IMR-90 (cell line): ENCODE measurements around the gene FN1. TPM values are rescaled to one million over a fixed set of nuclear protein-coding genes. Genes with fewer than 3 reads are reported as not detected.
A peak's percentile ranks its signal among the peaks of the same experiment; 100 is the strongest.

ENCODE experiments used
- ATAC-seq: fragments of 200-7000 bp; cut with Tn5 transposase; 2 replicates; pipeline ENCODE4 v1.9.1; 2020; ENCODE audit warnings: low read depth, mild to moderate bottlenecking, moderate library complexity
- BruUV-seq: library from RNA; stranded (reverse); fragments of 400-500 nt; replicated peaks from 2 replicates; lab custom pipeline; 2021; lab: Mats Ljungman, UMichigan
- CTCF ChIA-PET: fragments of 300-600 bp; formaldehyde crosslinking; extraction: SDS; loops from one replicate; lab custom pipeline; 2021; ENCODE audit warnings: antibody characterized with exemption; lab: Yijun Ruan, JAX
- POLR2A ChIA-PET: fragments of 300-600 bp; sonication (Branson Sonifier 250); formaldehyde crosslinking; loops from one replicate; lab custom pipeline; 2022; ENCODE audit warnings: antibody characterized with exemption; ENCODE audit not compliant: unreplicated experiment; lab: Charles Lee
- DNase-seq: peaks from one replicate; pipeline ENCODE4 v3.0.0; 2013
- H2AFZ ChIP-seq: replicated peaks from 2 replicates; pipeline ENCODE3; 2013; ENCODE audit warnings: low read length, mild to moderate bottlenecking; ENCODE audit not compliant: poor library complexity
- H2AK5ac ChIP-seq: 2 replicates; pipeline ENCODE4 v1.6.1; 2013; ENCODE audit warnings: low read depth, low read length, inconsistent platforms
- H2AK9ac ChIP-seq: replicated peaks from 2 replicates; pipeline ENCODE3; 2013; ENCODE audit warnings: mild to moderate bottlenecking, low read depth, low read length, moderate library complexity; ENCODE audit not compliant: poor library complexity
- H2BK120ac ChIP-seq: 2 replicates; pipeline ENCODE4 v1.6.1; 2013; ENCODE audit warnings: low read depth, low read length, inconsistent platforms
- H2BK15ac ChIP-seq: 3 replicates; pipeline ENCODE4 v1.6.1; 2013; ENCODE audit warnings: low read depth, low read length, inconsistent platforms
- H2BK20ac ChIP-seq: 2 replicates; pipeline ENCODE4 v1.6.1; 2013; ENCODE audit warnings: low read depth, mild to moderate bottlenecking, inconsistent platforms, low read length, moderate library complexity
- H2BK5ac ChIP-seq: 2 replicates; pipeline ENCODE4 v1.6.1; 2013; ENCODE audit warnings: mild to moderate bottlenecking, low read depth, low read length, inconsistent platforms; ENCODE audit not compliant: poor library complexity, severe bottlenecking
- H3K14ac ChIP-seq: replicated peaks from 2 replicates; pipeline ENCODE4 v1.6.1; 2013; ENCODE audit warnings: low read depth, low read length, inconsistent platforms
- H3K18ac ChIP-seq: 2 replicates; pipeline ENCODE4 v1.6.1; 2013; ENCODE audit warnings: low read depth, low read length, control low read depth
- H3K23ac ChIP-seq: 2 replicates; pipeline ENCODE4 v1.6.1; 2013; ENCODE audit warnings: low read depth, low read length, inconsistent platforms
- H3K27ac ChIP-seq: 2 replicates; pipeline ENCODE4 v1.5.1; 2013; ENCODE audit warnings: mild to moderate bottlenecking, control low read depth, low read length; ENCODE audit not compliant: insufficient read depth
- H3K27me3 ChIP-seq: 2 replicates; pipeline ENCODE4 v1.6.1; 2013; ENCODE audit warnings: low read length; ENCODE audit not compliant: control insufficient read depth, insufficient read depth
- H3K36me3 ChIP-seq: 2 replicates; pipeline ENCODE4 v1.6.1; 2013; ENCODE audit warnings: low read length, mixed read lengths; ENCODE audit not compliant: control insufficient read depth, insufficient read depth
- H3K4ac ChIP-seq: 2 replicates; pipeline ENCODE4 v1.6.1; 2013; ENCODE audit warnings: low read depth, low read length, inconsistent platforms
- H3K4me1 ChIP-seq: 2 replicates; pipeline ENCODE4 v1.6.1; 2013; ENCODE audit warnings: low read length, mixed read lengths; ENCODE audit not compliant: control insufficient read depth, insufficient read depth
- H3K4me2 ChIP-seq: 2 replicates; pipeline ENCODE4 v1.6.1; 2013; ENCODE audit warnings: low read depth, mild to moderate bottlenecking, control low read depth, low read length, moderate library complexity
- H3K4me3 ChIP-seq: 2 replicates; pipeline ENCODE4 v1.5.1; 2013; ENCODE audit warnings: low read depth, mild to moderate bottlenecking, control low read depth, low read length, moderate library complexity; ENCODE audit not compliant: insufficient read depth
- H3K56ac ChIP-seq: 2 replicates; pipeline ENCODE4 v1.6.1; 2013; ENCODE audit warnings: low read length, inconsistent platforms; ENCODE audit not compliant: insufficient read depth; ENCODE audit errors: extremely low read depth
- H3K79me1 ChIP-seq, 2 experiments: 2 replicates each; pipeline ENCODE4 v1.6.1; 2013; ENCODE audit warnings: low read length in 2 of 2, inconsistent platforms in 1 of 2, low read depth in 1 of 2
- H3K9ac ChIP-seq: 2 replicates; pipeline ENCODE4 v1.6.1; 2013; ENCODE audit warnings: low read depth, low read length, control low read depth
- H3K9me1 ChIP-seq: 2 replicates; pipeline ENCODE4 v1.6.1; 2013; ENCODE audit warnings: low read length, inconsistent platforms; ENCODE audit not compliant: insufficient read depth
- H3K9me3 ChIP-seq: 2 replicates; pipeline ENCODE4 v1.6.1; 2013; ENCODE audit warnings: low read length; ENCODE audit not compliant: control insufficient read depth, insufficient read depth
- H4K20me1 ChIP-seq: 2 replicates; pipeline ENCODE4 v1.6.1; 2013; ENCODE audit warnings: low read length, inconsistent platforms; ENCODE audit not compliant: insufficient read depth
- H4K5ac ChIP-seq: 2 replicates; pipeline ENCODE4 v1.6.1; 2013; ENCODE audit warnings: mild to moderate bottlenecking, low read depth, low read length, control low read depth
- H4K8ac ChIP-seq, 2 experiments: 2 replicates each; pipeline ENCODE4 v1.6.1; 2013; ENCODE audit warnings: low read depth in 2 of 2, low read length in 2 of 2, control low read depth in 1 of 2, inconsistent platforms in 1 of 2
- H4K91ac ChIP-seq: 2 replicates; pipeline ENCODE4 v1.6.1; 2013; ENCODE audit warnings: low read depth, low read length, inconsistent platforms; ENCODE audit not compliant: insufficient read depth
- CEBPB ChIP-seq: IDR thresholded peaks from 2 replicates; pipeline ENCODE4 v1.6.1; 2012; ENCODE audit warnings: low read depth, low read length, improper control_type of control experiment
- CHD1 ChIP-seq: IDR thresholded peaks from 2 replicates; pipeline ENCODE4 v1.6.1; 2012; ENCODE audit warnings: low read depth, low read length, improper control_type of control experiment
- FOS ChIP-seq: fragments of 150-350 bp; IDR thresholded peaks from 2 replicates; pipeline ENCODE4 v1.6.1; 2016; ENCODE audit warnings: low read depth, low read length
- MAZ ChIP-seq: IDR thresholded peaks from 2 replicates; pipeline ENCODE4 v1.6.1; 2012; ENCODE audit warnings: low read depth, mild to moderate bottlenecking, low read length, improper control_type of control experiment, moderate library complexity, borderline replicate concordance
- MXI1 ChIP-seq: IDR thresholded peaks from 2 replicates; pipeline ENCODE4 v1.6.1; 2012; ENCODE audit warnings: low read depth, mild to moderate bottlenecking, low read length, moderate library complexity, borderline replicate concordance
- NFE2L2 ChIP-seq: fragments of 150-350 bp; IDR thresholded peaks from 2 replicates; pipeline ENCODE4 v1.6.1; 2016; ENCODE audit warnings: low read depth, mild to moderate bottlenecking, low read length
- RAD21 ChIP-seq: IDR thresholded peaks from 2 replicates; pipeline ENCODE4 v1.6.1; 2012; ENCODE audit warnings: low read length, improper control_type of control experiment
- RCOR1 ChIP-seq: IDR thresholded peaks from 2 replicates; pipeline ENCODE4 v1.6.1; 2012; ENCODE audit warnings: mild to moderate bottlenecking, low read length, improper control_type of control experiment; ENCODE audit not compliant: insufficient replicate concordance
- SMC3 ChIP-seq: fragments of 150-350 bp; IDR thresholded peaks from 2 replicates; pipeline ENCODE4 v1.6.1; 2016; ENCODE audit warnings: low read depth, mild to moderate bottlenecking, antibody characterized with exemption, low read length, moderate library complexity
- WGBS, 2 experiments: methylation state at CpG; one replicate each; pipeline versions ENCODE4 v1.1.5 to v1.1.7; 2013; ENCODE audit warnings: missing lambda C conversion rate in 2 of 2; ENCODE audit not compliant: insufficient read length in 1 of 2; ENCODE audit errors: extremely low coverage in 2 of 2; 5-methylcytosine and 5-hydroxymethylcytosine counted together
- dilution Hi-C: fragments of 300-500 bp; cut with HindIII; formaldehyde crosslinking; loops from one replicate; pipeline ENCODE4 v1.14.3; 2018; ENCODE audit warnings: low sequenced_read_pairs; ENCODE audit not compliant: unreplicated experiment
- in situ Hi-C: fragments of 300-500 bp; cut with MboI; formaldehyde crosslinking; loops from 3 replicates; pipeline ENCODE4 v1.14.3; 2019; ENCODE audit warnings: low sequenced_read_pairs, inconsistent platforms, mixed read lengths
- intact Hi-C: fragments of 100-400 bp; cut with micrococcal nuclease; formaldehyde crosslinking; loops from 2 replicates; pipeline ENCODE4 v1.10.0; 2022
- polyA plus RNA-seq, 3 experiments: library from polyadenylated mRNA; depleted of rRNA; stranded (reverse); fragments of >200 nt; gene quantifications; 2 replicates each; pipeline ENCODE4 v1.2.3, GENCODE V29; 2012; ENCODE audit warnings: low replicate concordance in 1 of 3
- total RNA-seq: library from RNA; depleted of rRNA; stranded (reverse); fragments of >200 nt; gene quantifications from 2 replicates; pipeline ENCODE4 v1.2.3, GENCODE V29; 2012
- TF ChIP-seq, protein P1 (sequence below): fragments of 150-350 bp; IDR thresholded peaks from 2 replicates; pipeline ENCODE4 v1.6.1; 2017; ENCODE audit warnings: mild to moderate bottlenecking, antibody characterized with exemption, low read length, low read depth
- TF ChIP-seq, protein P2 (sequence below): fragments of 150-350 bp; IDR thresholded peaks from 2 replicates; pipeline ENCODE4 v1.6.1; 2016; ENCODE audit warnings: low read depth, mild to moderate bottlenecking, low read length, moderate library complexity, borderline replicate concordance

FN1 gene
- total and polyA plus RNA-seq, 2 of the 4 experiments (the other 2 are of a cell fraction): 8,243 to 13,004 TPM

DNA sequence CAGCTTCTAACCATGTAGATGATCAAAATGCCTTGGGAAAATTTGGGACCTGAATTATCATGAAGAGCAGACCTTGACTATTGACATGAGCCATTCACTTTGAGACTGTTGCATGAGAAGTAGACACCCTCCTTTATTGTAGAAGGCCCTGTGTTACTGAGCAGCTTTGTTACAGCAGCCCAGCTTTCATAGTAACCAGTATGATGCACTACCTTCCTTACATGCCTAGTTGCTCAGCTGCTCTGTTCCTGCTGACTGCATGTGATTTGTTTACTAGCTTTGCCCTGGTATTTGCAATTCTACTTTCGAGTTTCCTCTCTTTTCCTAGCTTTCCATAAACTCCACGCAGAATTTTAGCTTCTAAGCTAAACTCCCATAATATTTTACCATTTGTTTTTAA is 11.2 kb upstream of the FN1 start:
- Histone ChIP-seq H3K4me3 (no peak overlapping the region), H3K79me1 (no peaks in the 10 kb centered on the region), H3K36me3 (no peaks in the 10 kb centered on the region), H2AK5ac (no peak overlapping the region), H3K56ac (no peak overlapping the region), H4K5ac (no peak overlapping the region), H3K23ac (no peak overlapping the region), H2AFZ (no peak overlapping the region), H2BK120ac (no peak overlapping the region), H2BK15ac (no peak overlapping the region), H3K14ac (0 out of 2 replicates have a peak overlapping the region, but pooled peaks have one; percentile 8), H3K9ac (no peak overlapping the region), H4K8ac (no peak overlapping the region), H3K4ac (no peak overlapping the region), H3K9me3 (0 out of 2 replicates have a peak, but pooled peaks cover 3% of the 10 kb centered on the region), H2AK9ac (no peak overlapping the region), H2BK5ac (no peak overlapping the region), H4K20me1 (no peaks in the 10 kb centered on the region), H3K27me3 (no peaks in the 10 kb centered on the region), H3K18ac (no peak overlapping the region; the same call in 1 of the 2 replicates), H2BK20ac (0 out of 2 replicates have a peak overlapping the region, but pooled peaks have one; percentile 3), H3K27ac (no peak overlapping the region), H3K4me1 (no peaks in the 10 kb centered on the region), H3K4me2 (no peak overlapping the region), H3K9me1 (no peaks in the 10 kb centered on the region), H4K91ac (no peak overlapping the region)
- CTCF ChIA-PET: interaction anchor here (0.5 to 1.2 kb wide), 2 partner anchors 429 to 485 kb away, joined by 3 to 4 read pairs; no protein-coding TSS in a partner anchor
- WGBS, 2 experiments: no CpG with 5 or more reads among the region's 2 CpGs
- DNase-seq: peak; percentile 41
- POLR2A ChIA-PET: no interaction called here
- peak; percentile 42 for ATAC-seq
- no TSS peak for BruUV-seq
- TF ChIP-seq CHD1 (no peak), SMC3 (no peak), RAD21 (no peak), MXI1 (no peak), MAZ (no peak), NFE2L2 (no peak), CEBPB (no peak), FOS (no peak), RCOR1 (no peak)
- TF ChIP-seq, protein P1, sequence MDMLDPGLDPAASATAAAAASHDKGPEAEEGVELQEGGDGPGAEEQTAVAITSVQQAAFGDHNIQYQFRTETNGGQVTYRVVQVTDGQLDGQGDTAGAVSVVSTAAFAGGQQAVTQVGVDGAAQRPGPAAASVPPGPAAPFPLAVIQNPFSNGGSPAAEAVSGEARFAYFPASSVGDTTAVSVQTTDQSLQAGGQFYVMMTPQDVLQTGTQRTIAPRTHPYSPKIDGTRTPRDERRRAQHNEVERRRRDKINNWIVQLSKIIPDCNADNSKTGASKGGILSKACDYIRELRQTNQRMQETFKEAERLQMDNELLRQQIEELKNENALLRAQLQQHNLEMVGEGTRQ: no peak
- TF ChIP-seq, protein P2, sequence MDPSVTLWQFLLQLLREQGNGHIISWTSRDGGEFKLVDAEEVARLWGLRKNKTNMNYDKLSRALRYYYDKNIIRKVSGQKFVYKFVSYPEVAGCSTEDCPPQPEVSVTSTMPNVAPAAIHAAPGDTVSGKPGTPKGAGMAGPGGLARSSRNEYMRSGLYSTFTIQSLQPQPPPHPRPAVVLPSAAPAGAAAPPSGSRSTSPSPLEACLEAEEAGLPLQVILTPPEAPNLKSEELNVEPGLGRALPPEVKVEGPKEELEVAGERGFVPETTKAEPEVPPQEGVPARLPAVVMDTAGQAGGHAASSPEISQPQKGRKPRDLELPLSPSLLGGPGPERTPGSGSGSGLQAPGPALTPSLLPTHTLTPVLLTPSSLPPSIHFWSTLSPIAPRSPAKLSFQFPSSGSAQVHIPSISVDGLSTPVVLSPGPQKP: no peak
- intact Hi-C loops (no loop called here), dilution Hi-C loops (no loop called here), in situ Hi-C loops (no loop called here)
